T-cell (primary cell): ENCODE data around the gene PLXNA2. TPM values are rescaled to one million over a fixed set of nuclear protein-coding genes. Genes with fewer than 3 reads are reported as not detected.

Experiments
- ATAC-seq, 4 experiments: fragments of 200-7000 bp in 3 of 4; fragments of 150-1000 bp in 1 of 4; cut with Tn5 transposase; replicated peaks in 1 of 4; 1 replicate in 3 of 4; 2 replicates in 1 of 4; pipeline ENCODE4 v1.10.0; 2021; ENCODE audit warnings: moderate library complexity in 3 of 4, mild to moderate bottlenecking in 2 of 4, moderate number of reproducible peaks in 1 of 4
- CTCF ChIA-PET, 2 donors: fragments of 300-600 bp; sonication (Branson Sonifier 250); formaldehyde crosslinking; loops; one replicate each; lab custom pipeline; 2022; ENCODE audit warnings: antibody characterized with exemption in 2 of 2; lab: Charles Lee
- POLR2A ChIA-PET, 2 donors: fragments of 300-600 bp; sonication (Branson Sonifier 250); formaldehyde crosslinking; loops; one replicate each; lab custom pipeline; 2022; ENCODE audit warnings: antibody characterized with exemption in 2 of 2; lab: Charles Lee
- DNase-seq, 35 experiments: peaks; one replicate each; pipeline versions ENCODE4 v3.0.0 to v3.0.0-alpha.2; 2013 to 2023
- H3K27ac ChIP-seq: one replicate; pipeline ENCODE4 v1.5.1; 2013; ENCODE audit warnings: low read length
- H3K27me3 ChIP-seq, 2 experiments: replicated peaks in 1 of 2; 1 replicate in 1 of 2; 2 replicates in 1 of 2; pipeline versions ENCODE4 v1.6.1 to v1.7.0; 2013; ENCODE audit warnings: low read length in 1 of 2, mixed read lengths in 1 of 2; ENCODE audit not compliant: control insufficient read depth in 2 of 2, insufficient read depth in 2 of 2; ENCODE audit errors: extremely low read depth in 1 of 2
- H3K36me3 ChIP-seq, 2 donors: 1 replicate in 1 of 2; 2 replicates in 1 of 2; pipeline versions ENCODE4 v1.6.1 to v1.7.0; 2013; ENCODE audit warnings: low read length in 1 of 2; ENCODE audit not compliant: control insufficient read depth in 2 of 2, insufficient read depth in 1 of 2; ENCODE audit errors: extremely low read depth in 1 of 2
- H3K4me1 ChIP-seq, 2 experiments: 1 replicate in 1 of 2; 2 replicates in 1 of 2; pipeline versions ENCODE4 v1.6.1 to v1.7.0; 2013; ENCODE audit warnings: low read length in 2 of 2, mixed read lengths in 1 of 2; ENCODE audit not compliant: insufficient read depth in 2 of 2, control insufficient read depth in 1 of 2; ENCODE audit errors: extremely low read depth in 1 of 2
- H3K4me3 ChIP-seq, 2 donors: 1 replicate in 1 of 2; 2 replicates in 1 of 2; pipeline versions ENCODE4 v1.5.1 to v1.7.0; 2013; ENCODE audit warnings: mild to moderate bottlenecking in 2 of 2, low read length in 1 of 2, moderate library complexity in 1 of 2; ENCODE audit not compliant: control insufficient read depth in 1 of 2; ENCODE audit errors: extremely low read depth in 1 of 2
- H3K9me3 ChIP-seq: 2 replicates; pipeline ENCODE4 v1.7.0; 2013
- H3K27ac Mint-ChIP-seq, 2 donors: one replicate each; pipeline ENCODE4 v1.8.0; 2020 to 2021; ENCODE audit warnings: mild to moderate bottlenecking in 2 of 2, mixed read lengths in 2 of 2
- H3K27me3 Mint-ChIP-seq, 2 donors: one replicate each; pipeline ENCODE4 v1.8.0; 2021 to 2022; ENCODE audit warnings: mixed read lengths in 2 of 2
- H3K36me3 Mint-ChIP-seq: one replicate; pipeline ENCODE4 v1.8.0; 2021; ENCODE audit warnings: mixed read lengths
- H3K4me1 Mint-ChIP-seq, 3 donors: one replicate each; pipeline ENCODE4 v1.8.0; 2020 to 2022; ENCODE audit warnings: mixed read lengths in 3 of 3, mild to moderate bottlenecking in 1 of 3
- H3K4me3 Mint-ChIP-seq, 3 donors: one replicate each; pipeline ENCODE4 v1.8.0; 2020 to 2022; ENCODE audit warnings: mild to moderate bottlenecking in 3 of 3, mixed read lengths in 3 of 3, moderate library complexity in 3 of 3
- H3K9me3 Mint-ChIP-seq, 3 donors: one replicate each; pipeline ENCODE4 v1.8.0; 2020 to 2022; ENCODE audit warnings: mixed read lengths in 3 of 3
- WGBS: methylation state at CpG from one replicate; pipeline ENCODE4 v1.1.5; 2013; ENCODE audit warnings: missing lambda C conversion rate; ENCODE audit not compliant: insufficient coverage; 5-methylcytosine and 5-hydroxymethylcytosine counted together
- total RNA-seq, 35 experiments: library from RNA in 6 of 35; stranded (reverse) in 6 of 35; fragments of 120-200 nt in 1 of 35; gene quantifications; one replicate each; pipeline versions ENCODE4 v1.2.1 to v1.2.4 and lab custom pipeline; 2013 to 2026

The PLXNA2 gene
- total RNA-seq, 5 donors from 2014 or later (not counting 1 experiment from before 2014, with no cell fraction given), result 1.3 to 2.6 (median 2.2) TPM

DNA sequence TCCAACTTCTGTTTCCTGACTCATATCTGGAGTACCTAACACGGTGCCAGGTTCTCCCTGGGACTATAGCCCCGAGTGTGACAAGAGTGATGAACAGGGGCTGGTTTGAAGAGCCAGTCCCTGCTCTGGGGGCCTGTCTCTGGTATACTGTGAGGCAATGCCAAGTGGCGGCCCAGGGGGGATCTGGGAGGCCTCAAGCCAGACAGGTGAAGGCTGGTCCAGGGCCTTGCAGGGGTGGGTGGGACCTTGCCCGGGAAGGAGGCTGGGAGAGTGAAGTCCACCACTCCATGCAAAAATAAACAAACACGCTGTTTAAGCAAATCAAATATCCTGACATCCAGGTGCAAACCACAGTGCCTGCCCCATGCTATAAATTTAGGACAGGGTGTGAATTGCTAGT, 6.8 kb upstream of the PLXNA2 start:
- ATAC-seq (no peak), DNase-seq (no peak)
- Mint-ChIP-seq H3K4me1 (no peaks in the 10 kb centered on the region), H3K36me3 (no peaks in the 10 kb centered on the region), H3K9me3 (no peaks in the 10 kb centered on the region), H3K27me3 (peaks cover 32 to 38% of the 10 kb centered on the region in 2 donors), H3K4me3 (no peak overlapping the region), H3K27ac (no peak overlapping the region)
- Histone ChIP-seq H3K27me3 (peaks cover 0 to 25% of the 10 kb centered on the region in 2 experiments), H3K36me3 (no peaks in the 10 kb centered on the region), H3K9me3 (no peaks in the 10 kb centered on the region), H3K4me1 (no peaks in the 10 kb centered on the region), H3K27ac (no peak overlapping the region), H3K4me3 (no peak overlapping the region)
- 40% methylated on average over 4 of the region's 5 CpGs for WGBS
- CTCF ChIA-PET, result interaction anchor here in 1 of 2 donors (1.0 kb wide), 1 partner anchor 229 kb away, joined by 7 read pairs; no protein-coding TSS in a partner anchor
- POLR2A ChIA-PET, result interaction anchor here in 1 of 2 donors (0.5 kb wide), 1 partner anchor 282 kb away, joined by 3 read pairs; no protein-coding TSS in a partner anchor

DNA sequence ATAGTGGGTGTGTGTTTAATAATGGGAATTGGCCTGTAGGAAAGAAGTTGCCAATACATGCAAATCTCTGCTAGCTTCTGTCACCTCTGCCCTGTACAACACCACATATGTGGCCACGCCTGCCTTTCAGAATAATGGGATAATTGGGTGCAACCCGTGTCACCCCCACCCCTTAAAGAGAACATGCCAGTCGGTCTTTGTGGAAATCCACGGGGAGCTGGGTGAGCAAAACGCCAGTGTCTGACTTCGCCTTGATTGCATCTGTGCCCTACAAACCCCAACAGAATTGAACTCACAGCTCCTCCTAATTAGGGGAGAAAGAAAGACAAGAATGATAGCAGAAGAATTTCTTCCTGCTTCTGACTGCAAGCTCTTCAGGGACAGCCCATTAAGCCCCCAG, 6.4 kb upstream of the PLXNA2 start:
- Histone ChIP-seq H3K4me3 (no peak overlapping the region), H3K36me3 (no peaks in the 10 kb centered on the region), H3K9me3 (no peaks in the 10 kb centered on the region), H3K27me3 (peaks cover 0 to 25% of the 10 kb centered on the region in 2 experiments), H3K4me1 (no peaks in the 10 kb centered on the region), H3K27ac (no peak overlapping the region)
- WGBS, result no CpG with 5 or more reads among the region's 6 CpGs
- H3K27me3 Mint-ChIP-seq, result peaks cover 28 to 38% of the 10 kb centered on the region in 2 donors
- H3K27ac Mint-ChIP-seq, result no peak overlapping the region
- ATAC-seq (no peak), DNase-seq (no peak)
- H3K4me1 Mint-ChIP-seq, result no peaks in the 10 kb centered on the region
- H3K4me3 Mint-ChIP-seq, result no peak overlapping the region
- ChIA-PET CTCF (interaction anchor here in 1 of 2 donors (1.0 kb wide), 1 partner anchor 229 kb away, joined by 7 read pairs; no protein-coding TSS in a partner anchor), POLR2A (interaction anchor here in 1 of 2 donors (0.5 kb wide), 1 partner anchor 282 kb away, joined by 3 read pairs; no protein-coding TSS in a partner anchor)
- no peaks in the 10 kb centered on the region for H3K9me3 Mint-ChIP-seq
- H3K36me3 Mint-ChIP-seq, result no peaks in the 10 kb centered on the region

DNA sequence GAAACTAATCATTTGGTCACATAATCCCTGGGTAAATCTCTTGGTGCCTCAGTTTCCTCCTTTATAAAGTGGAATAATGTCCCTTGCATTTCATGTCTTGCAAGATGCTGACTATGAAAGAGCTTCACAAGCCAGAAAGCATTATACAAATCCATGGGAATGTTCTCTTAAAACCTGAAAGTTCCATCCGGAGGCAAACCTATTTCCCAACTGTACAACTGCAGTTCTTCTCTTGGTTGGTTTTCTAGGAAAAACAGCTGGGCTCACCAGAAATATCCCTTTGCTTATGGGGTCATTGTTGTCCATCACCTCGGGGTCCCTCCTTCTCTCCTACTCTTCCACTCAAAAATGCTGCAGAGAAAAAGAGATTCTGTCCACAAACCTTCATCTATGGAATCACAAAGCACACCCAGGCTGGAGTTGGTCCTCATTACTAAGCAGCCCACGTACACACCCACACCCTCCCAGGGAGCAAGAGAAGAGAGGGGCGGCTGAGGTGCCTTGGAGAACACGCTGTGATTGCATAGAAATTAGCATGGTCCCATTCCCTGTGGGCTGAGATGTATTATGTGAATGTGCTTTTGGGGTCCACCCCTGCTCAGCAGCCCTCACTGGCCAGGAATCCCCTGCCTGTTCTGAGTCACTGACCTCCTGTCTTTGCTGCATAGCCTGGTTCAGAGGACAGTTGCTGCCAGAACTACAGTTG, 5.0 kb upstream of the PLXNA2 start:
- no peak overlapping the region for H3K27ac Mint-ChIP-seq
- H3K27me3 Mint-ChIP-seq, result peaks cover 23 to 31% of the 10 kb centered on the region in 2 donors
- H3K9me3 Mint-ChIP-seq, result no peaks in the 10 kb centered on the region
- Histone ChIP-seq H3K36me3 (no peaks in the 10 kb centered on the region), H3K4me3 (no peak overlapping the region), H3K27ac (no peak overlapping the region), H3K9me3 (no peaks in the 10 kb centered on the region), H3K27me3 (peaks cover 0 to 25% of the 10 kb centered on the region in 2 experiments), H3K4me1 (peaks cover 4 to 9% of the 10 kb centered on the region in 2 experiments)
- DNase-seq (no peak), ATAC-seq (no peak)
- POLR2A ChIA-PET, result no interaction called here
- peaks cover 5 to 12% (median 6%) of the 10 kb centered on the region in 3 donors for H3K4me1 Mint-ChIP-seq
- H3K36me3 Mint-ChIP-seq, result no peaks in the 10 kb centered on the region
- WGBS, result 80% methylated on average over 1 of the region's 5 CpGs
- CTCF ChIA-PET, result no interaction called here
- no peak overlapping the region for H3K4me3 Mint-ChIP-seq

DNA sequence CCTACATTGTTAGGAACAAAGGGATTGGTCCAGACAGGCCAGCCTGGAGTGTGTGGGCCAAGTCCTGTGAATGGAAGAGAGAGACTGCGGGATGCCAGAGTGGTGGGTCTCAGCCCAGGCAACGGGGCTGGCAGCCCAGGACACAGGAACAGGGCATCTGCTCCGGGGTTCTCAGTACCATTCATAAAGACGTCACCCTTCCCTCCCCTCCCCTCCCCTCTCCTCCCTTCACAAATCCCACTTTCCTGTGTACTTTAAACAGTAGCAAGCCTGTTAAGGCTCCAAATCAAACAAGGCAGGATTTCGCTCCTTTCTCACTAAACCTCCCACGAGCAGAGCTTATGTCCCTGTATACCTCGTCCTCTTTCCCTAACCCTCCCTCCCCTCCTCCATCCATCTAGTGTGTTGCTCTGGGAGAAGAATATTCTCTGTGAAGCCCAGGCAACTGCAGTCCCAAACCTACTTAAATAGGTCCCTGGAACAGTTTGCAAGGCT, 4.2 kb upstream of the PLXNA2 start:
- POLR2A ChIA-PET, result no interaction called here
- Mint-ChIP-seq H3K4me1 (peaks cover 5 to 12% (median 6%) of the 10 kb centered on the region in 3 donors), H3K36me3 (no peaks in the 10 kb centered on the region), H3K27ac (no peak overlapping the region), H3K9me3 (no peaks in the 10 kb centered on the region), H3K27me3 (peaks cover 20 to 26% of the 10 kb centered on the region in 2 donors), H3K4me3 (no peak overlapping the region)
- H3K4me3 ChIP-seq, result no peak overlapping the region
- WGBS, result 78% methylated on average over 5 of the region's 7 CpGs
- DNase-seq (no peak), ATAC-seq (no peak)
- H3K27me3 ChIP-seq, result peaks cover 0 to 31% of the 10 kb centered on the region in 2 experiments
- no peaks in the 10 kb centered on the region for H3K36me3 ChIP-seq
- no peaks in the 10 kb centered on the region for H3K9me3 ChIP-seq
- peaks cover 4 to 9% of the 10 kb centered on the region in 2 experiments for H3K4me1 ChIP-seq
- CTCF ChIA-PET, result interaction anchor here in 1 of 2 donors (5.9 kb wide), 1 partner anchor 226 kb away, joined by 81 read pairs; no protein-coding TSS in a partner anchor
- no peak overlapping the region for H3K27ac ChIP-seq

DNA sequence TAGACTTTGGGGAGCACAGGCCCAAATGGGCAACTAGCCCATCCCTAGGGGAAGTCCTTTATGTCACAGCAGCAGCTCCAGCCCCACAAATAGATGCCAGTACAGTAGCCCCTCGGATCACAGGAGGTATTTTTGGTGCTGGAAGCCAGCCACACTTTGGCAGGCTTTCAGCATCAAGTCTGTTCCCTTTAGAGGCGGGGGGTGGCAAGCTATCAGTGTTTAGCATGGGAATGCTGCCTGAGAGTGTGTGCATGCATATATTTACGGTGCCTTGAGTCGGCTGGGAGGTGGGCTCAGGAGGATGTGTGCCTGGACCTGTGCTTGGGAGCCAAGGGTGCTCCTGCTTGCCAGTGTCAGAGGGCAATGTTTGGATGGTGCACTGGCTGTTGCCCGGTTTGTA, 3.5 kb upstream of the PLXNA2 start:
- CTCF ChIA-PET, result interaction anchor here (0.7 to 5.9 kb wide), 2 partner anchors 9 to 225 kb away, joined by 3 to 81 read pairs; no protein-coding TSS in a partner anchor
- Histone ChIP-seq H3K27ac (no peak overlapping the region), H3K9me3 (no peaks in the 10 kb centered on the region), H3K4me3 (no peak overlapping the region), H3K27me3 (peaks cover 2 to 35% of the 10 kb centered on the region in 2 experiments), H3K36me3 (no peaks in the 10 kb centered on the region), H3K4me1 (peaks cover 4 to 13% of the 10 kb centered on the region in 2 experiments)
- WGBS, result 73% methylated on average over 4 of the region's 5 CpGs
- ATAC-seq (no peak), DNase-seq (no peak)
- POLR2A ChIA-PET, result no interaction called here
- Mint-ChIP-seq H3K4me1 (peaks cover 8 to 12% (median 8%) of the 10 kb centered on the region in 3 donors), H3K36me3 (no peaks in the 10 kb centered on the region), H3K4me3 (no peak overlapping the region), H3K9me3 (no peaks in the 10 kb centered on the region), H3K27ac (no peak overlapping the region), H3K27me3 (peaks cover 16 to 24% of the 10 kb centered on the region in 2 donors)

DNA sequence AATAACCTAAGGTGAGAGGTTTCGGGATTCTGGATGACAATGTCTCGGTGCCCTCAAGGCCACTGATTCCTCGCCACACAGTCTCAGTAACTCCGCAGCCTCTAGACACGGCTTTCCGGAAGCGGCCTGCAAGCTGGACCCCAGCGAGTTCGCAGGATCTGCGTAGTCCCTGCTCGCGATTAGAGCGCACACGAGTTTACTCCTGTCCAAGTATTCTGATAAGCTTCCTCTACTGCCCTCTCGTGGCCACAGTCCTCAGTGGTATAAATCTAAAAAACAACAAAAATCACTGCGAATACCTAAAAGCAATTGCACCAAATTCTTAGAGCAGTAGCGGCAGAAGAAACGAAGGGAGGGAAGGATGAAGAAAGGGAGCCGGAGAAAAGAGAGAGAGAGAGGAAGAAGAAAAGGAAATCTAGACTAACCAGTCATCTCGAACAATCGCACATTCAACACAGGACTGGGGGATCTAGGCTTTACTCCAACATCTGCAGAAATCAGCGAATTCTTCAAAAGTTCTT, 1.1 kb upstream of the PLXNA2 start:
- no peaks in the 10 kb centered on the region for H3K9me3 Mint-ChIP-seq
- ChIA-PET CTCF (interaction anchor here (0.6 to 5.9 kb wide), 14 partner anchors 9 to 397 kb away, joined by 3 to 81 read pairs (median 4); no protein-coding TSS in a partner anchor), POLR2A (interaction anchor here (0.7 to 1.4 kb wide), 4 partner anchors 9 to 251 kb away, joined by 3 to 4 read pairs (median 4); no protein-coding TSS in a partner anchor)
- peaks cover 12 to 22% of the 10 kb centered on the region in 2 donors for H3K27me3 Mint-ChIP-seq
- peaks cover 8 to 12% (median 8%) of the 10 kb centered on the region in 3 donors for H3K4me1 Mint-ChIP-seq
- WGBS, result 3% methylated on average over 14 of the region's 22 CpGs
- H3K4me3 Mint-ChIP-seq, result peak overlapping the region; percentile 70 to 82 (median 81)
- peaks cover 9 to 44% of the 10 kb centered on the region in 2 experiments for H3K27me3 ChIP-seq
- H3K36me3 ChIP-seq, result no peaks in the 10 kb centered on the region
- DNase-seq (peak; percentile 35 to 86 (median 69)), ATAC-seq (peak; percentile 49 to 63 (median 54))
- H3K27ac ChIP-seq, result peak overlapping the region; percentile 27
- H3K27ac Mint-ChIP-seq, result peak overlapping the region; percentile 4 to 80
- H3K9me3 ChIP-seq, result no peaks in the 10 kb centered on the region
- H3K4me1 ChIP-seq, result peaks cover 4 to 14% of the 10 kb centered on the region in 2 experiments
- H3K36me3 Mint-ChIP-seq, result no peaks in the 10 kb centered on the region
- H3K4me3 ChIP-seq, result peak overlapping the region; percentile 59 to 90
